Parathyroid adenoma (tissue), 2 donors: ENCODE data around the gene DVL1.

ENCODE experiments used
- H2AFZ ChIP-seq: fragments of 300-600 bp; sonication (generic); one replicate; pipeline ENCODE4 v1.7.0; 2017; ENCODE audit warnings: antibody characterized with exemption, mild to moderate bottlenecking
- H3K27ac ChIP-seq: fragments of 300-600 bp; sonication (generic); one replicate; pipeline ENCODE4 v1.7.0; 2017
- H3K27me3 ChIP-seq: fragments of 300-600 bp; sonication (generic); one replicate; pipeline ENCODE4 v1.7.0; 2017; ENCODE audit warnings: low read length; ENCODE audit not compliant: control insufficient read depth, insufficient read depth
- H3K36me3 ChIP-seq: fragments of 300-600 bp; sonication (generic); one replicate; pipeline ENCODE4 v1.7.0; 2017; ENCODE audit warnings: low read length; ENCODE audit not compliant: control insufficient read depth, insufficient read depth
- H3K4me1 ChIP-seq: fragments of 300-600 bp; sonication (generic); one replicate; pipeline ENCODE4 v1.7.0; 2017; ENCODE audit warnings: control low read depth
- H3K4me2 ChIP-seq: fragments of 300-600 bp; sonication (generic); one replicate; pipeline ENCODE4 v1.7.0; 2017; ENCODE audit warnings: low read length
- H3K4me3 ChIP-seq: fragments of 300-600 bp; sonication (generic); one replicate; pipeline ENCODE4 v1.7.0; 2017; ENCODE audit warnings: low read depth, low read length
- H3K79me2 ChIP-seq: fragments of 300-600 bp; sonication (generic); one replicate; pipeline ENCODE4 v1.7.0; 2017; ENCODE audit warnings: control low read depth
- H3K9ac ChIP-seq: fragments of 300-600 bp; sonication (generic); one replicate; pipeline ENCODE4 v1.7.0; 2017; ENCODE audit warnings: mild to moderate bottlenecking
- H3K9me3 ChIP-seq: fragments of 300-600 bp; sonication (generic); one replicate; pipeline ENCODE4 v1.7.0; 2017; ENCODE audit warnings: low read length; ENCODE audit not compliant: control insufficient read depth
- CTCF ChIP-seq: fragments of 300-600 bp; sonication (generic); IDR thresholded peaks from one replicate; pipeline ENCODE4 v1.7.0; 2017; ENCODE audit warnings: antibody characterized with exemption, mild to moderate bottlenecking
- donor health status: primary hyperparathyroidism.

Gene DVL1

GRCh38 chr1:1354271-1355247 lies 5.3 kb upstream of the DVL1 start:
- no peaks in the 10 kb centered on the region for H3K79me2 ChIP-seq
- no peak overlapping the region for H3K9ac ChIP-seq
- no peak overlapping the region for H2AFZ ChIP-seq
- H3K4me3 ChIP-seq: no peak overlapping the region
- H3K4me2 ChIP-seq: no peak overlapping the region
- no peaks in the 10 kb centered on the region for H3K27me3 ChIP-seq
- H3K27ac ChIP-seq: no peak overlapping the region
- no peaks in the 10 kb centered on the region for H3K36me3 ChIP-seq
- no peaks in the 10 kb centered on the region for H3K9me3 ChIP-seq
- no peak for TF ChIP-seq CTCF
- H3K4me1 ChIP-seq: no peaks in the 10 kb centered on the region

GRCh38 chr1:1353389-1354151 lies 4.4 kb upstream of the DVL1 start:
- Histone ChIP-seq H3K9ac (no peak overlapping the region), H3K9me3 (no peaks in the 10 kb centered on the region), H3K79me2 (no peaks in the 10 kb centered on the region), H3K27ac (no peak overlapping the region), H3K4me1 (no peaks in the 10 kb centered on the region), H3K36me3 (no peaks in the 10 kb centered on the region), H3K4me3 (no peak overlapping the region), H2AFZ (no peak overlapping the region), H3K4me2 (no peak overlapping the region), H3K27me3 (no peaks in the 10 kb centered on the region)
- TF ChIP-seq CTCF: no peak

GRCh38 chr1:1352786-1353388 lies 3.7 kb upstream of the DVL1 start:
- no peak overlapping the region for H2AFZ ChIP-seq
- no peaks in the 10 kb centered on the region for H3K27me3 ChIP-seq
- no peaks in the 10 kb centered on the region for H3K79me2 ChIP-seq
- no peak overlapping the region for H3K27ac ChIP-seq
- H3K9ac ChIP-seq: no peak overlapping the region
- TF ChIP-seq CTCF: no peak
- no peaks in the 10 kb centered on the region for H3K9me3 ChIP-seq
- H3K4me3 ChIP-seq: no peak overlapping the region
- H3K4me2 ChIP-seq: no peak overlapping the region
- H3K4me1 ChIP-seq: no peaks in the 10 kb centered on the region
- H3K36me3 ChIP-seq: no peaks in the 10 kb centered on the region

GRCh38 chr1:1351511-1352427 lies 2.6 kb upstream of the DVL1 start:
- Histone ChIP-seq H3K4me3 (peak overlapping the region; percentile 5), H3K79me2 (peaks cover 6% of the 10 kb centered on the region), H3K9me3 (no peaks in the 10 kb centered on the region), H3K36me3 (no peaks in the 10 kb centered on the region), H3K9ac (no peak overlapping the region), H3K4me1 (no peaks in the 10 kb centered on the region), H3K4me2 (no peak overlapping the region), H2AFZ (no peak overlapping the region), H3K27ac (no peak overlapping the region), H3K27me3 (no peaks in the 10 kb centered on the region)
- TF ChIP-seq CTCF: no peak
